BE2C (cell line): ENCODE results near the gene OR10T2.
"Not testable (repeated sequence)": the region's sequence is repeated elsewhere in the genome, so short reads cannot be mapped to it uniquely, and the experiment has no call there.

Source experiments
- DNase-seq: peaks from one replicate; pipeline ENCODE4 v3.0.0-alpha.2; 2020
- H3K27me3 ChIP-seq: fragments of 250-450 bp; sonication (Bioruptor Pico); 2 replicates; pipeline ENCODE4 v1.5.1; 2020; ENCODE audit warnings: mild to moderate bottlenecking
- H3K36me3 ChIP-seq: fragments of 250-450 bp; sonication (Bioruptor Pico); 2 replicates; pipeline ENCODE4 v1.5.1; 2020; ENCODE audit warnings: mild to moderate bottlenecking
- H3K4me1 ChIP-seq: fragments of 250-450 bp; sonication (Bioruptor Pico); 2 replicates; pipeline ENCODE4 v1.5.1; 2020
- H3K4me3 ChIP-seq: 2 replicates; pipeline ENCODE4 v1.5.1; 2011; ENCODE audit warnings: low read depth, low read length
- H3K9me3 ChIP-seq: fragments of 250-450 bp; sonication (Bioruptor Pico); 2 replicates; pipeline ENCODE4 v1.5.1; 2020
- TF ChIP-seq, protein P1 (sequence below): IDR thresholded peaks from 2 replicates; pipeline ENCODE4 v1.5.1; 2012; ENCODE audit warnings: mild to moderate bottlenecking, low read depth, low read length

Gene OR10T2

GRCh38 chr1:158393476-158393875, 5.8 kb downstream of the OR10T2 start:
- no peak for DNase-seq
- Histone ChIP-seq H3K4me1 (no peaks in the 10 kb centered on the region), H3K4me3 (no peak overlapping the region), H3K9me3 (no peaks in the 10 kb centered on the region), H3K36me3 (no peaks in the 10 kb centered on the region), H3K27me3 (no peaks in the 10 kb centered on the region)
- TF ChIP-seq, protein P1, sequence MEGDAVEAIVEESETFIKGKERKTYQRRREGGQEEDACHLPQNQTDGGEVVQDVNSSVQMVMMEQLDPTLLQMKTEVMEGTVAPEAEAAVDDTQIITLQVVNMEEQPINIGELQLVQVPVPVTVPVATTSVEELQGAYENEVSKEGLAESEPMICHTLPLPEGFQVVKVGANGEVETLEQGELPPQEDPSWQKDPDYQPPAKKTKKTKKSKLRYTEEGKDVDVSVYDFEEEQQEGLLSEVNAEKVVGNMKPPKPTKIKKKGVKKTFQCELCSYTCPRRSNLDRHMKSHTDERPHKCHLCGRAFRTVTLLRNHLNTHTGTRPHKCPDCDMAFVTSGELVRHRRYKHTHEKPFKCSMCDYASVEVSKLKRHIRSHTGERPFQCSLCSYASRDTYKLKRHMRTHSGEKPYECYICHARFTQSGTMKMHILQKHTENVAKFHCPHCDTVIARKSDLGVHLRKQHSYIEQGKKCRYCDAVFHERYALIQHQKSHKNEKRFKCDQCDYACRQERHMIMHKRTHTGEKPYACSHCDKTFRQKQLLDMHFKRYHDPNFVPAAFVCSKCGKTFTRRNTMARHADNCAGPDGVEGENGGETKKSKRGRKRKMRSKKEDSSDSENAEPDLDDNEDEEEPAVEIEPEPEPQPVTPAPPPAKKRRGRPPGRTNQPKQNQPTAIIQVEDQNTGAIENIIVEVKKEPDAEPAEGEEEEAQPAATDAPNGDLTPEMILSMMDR: no peak

DNA sequence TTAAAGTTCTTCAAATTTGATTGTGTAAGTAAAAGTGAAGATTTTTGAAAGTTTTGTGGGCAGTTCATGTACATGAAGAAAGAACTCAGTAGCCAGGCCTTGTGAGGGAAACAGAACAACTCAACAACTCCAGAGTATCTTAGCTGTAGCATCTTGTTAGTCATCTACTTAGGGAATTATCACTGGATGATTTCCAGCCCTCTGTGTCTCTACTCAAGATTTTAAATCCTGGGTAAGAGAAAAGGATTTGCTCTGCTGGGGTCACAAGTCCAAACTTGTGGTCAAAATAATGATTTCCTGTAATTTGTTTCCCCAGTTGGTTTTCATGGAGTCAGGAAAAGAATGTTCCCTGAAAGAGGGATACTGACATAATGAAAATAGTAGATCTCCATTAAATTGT, 8.2 kb downstream of the OR10T2 start:
- DNase-seq: no peak
- Histone ChIP-seq H3K9me3 (no peaks in the 10 kb centered on the region), H3K4me1 (no peaks in the 10 kb centered on the region), H3K27me3 (no peaks in the 10 kb centered on the region), H3K4me3 (no peak overlapping the region), H3K36me3 (no peaks in the 10 kb centered on the region)
- TF ChIP-seq, protein P1: no peak

DNA sequence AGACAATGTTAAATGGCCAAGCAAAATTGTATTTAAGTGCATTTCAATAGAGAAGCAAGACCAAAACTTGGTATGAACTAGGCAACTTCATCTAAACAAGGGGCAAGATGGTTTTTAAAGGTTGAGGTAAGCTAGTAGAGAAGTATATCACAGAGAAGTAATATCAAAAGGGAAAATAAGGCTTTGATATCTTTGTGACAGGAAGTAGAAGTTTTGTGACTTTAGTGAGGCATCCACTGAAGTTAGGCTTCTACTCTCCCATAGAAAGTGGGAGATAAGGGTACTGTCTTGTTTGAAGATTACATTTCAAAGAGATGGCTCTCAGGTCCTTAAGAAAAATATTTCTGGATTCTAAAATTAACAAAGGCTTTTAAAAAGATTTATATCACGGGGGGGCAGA, 8.9 kb downstream of the OR10T2 start:
- TF ChIP-seq, protein P1: no peak
- Histone ChIP-seq H3K36me3 (no peaks in the 10 kb centered on the region), H3K27me3 (no peaks in the 10 kb centered on the region), H3K4me3 (no peak overlapping the region), H3K4me1 (no peaks in the 10 kb centered on the region), H3K9me3 (no peaks in the 10 kb centered on the region)
- DNase-seq: no peak

DNA sequence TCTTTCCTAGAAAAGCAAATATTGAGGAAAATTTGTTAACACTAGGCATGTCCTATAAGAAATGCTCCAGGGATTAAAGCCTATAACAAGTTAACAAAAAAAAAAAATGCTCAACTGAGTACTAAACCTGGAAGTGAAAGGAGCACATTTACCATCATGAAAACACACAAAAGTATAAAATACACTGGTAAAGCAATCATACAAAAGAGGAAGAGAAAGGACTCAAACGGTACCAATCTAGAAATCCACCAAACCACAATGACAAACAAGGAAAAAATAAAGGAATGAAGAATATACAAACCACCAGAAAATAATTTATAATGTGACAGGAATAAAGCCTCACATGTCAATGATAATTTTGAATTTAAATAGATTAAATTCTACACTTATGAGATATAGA, 24.4 kb downstream of the OR10T2 start:
- DNase-seq: no peak
- no peaks in the 10 kb centered on the region for H3K27me3 ChIP-seq
- no peaks in the 10 kb centered on the region for H3K36me3 ChIP-seq
- H3K4me3 ChIP-seq: no peak overlapping the region
- H3K9me3 ChIP-seq: no peaks in the 10 kb centered on the region
- TF ChIP-seq, protein P1: no peak
- H3K4me1 ChIP-seq: no peaks in the 10 kb centered on the region

DNA sequence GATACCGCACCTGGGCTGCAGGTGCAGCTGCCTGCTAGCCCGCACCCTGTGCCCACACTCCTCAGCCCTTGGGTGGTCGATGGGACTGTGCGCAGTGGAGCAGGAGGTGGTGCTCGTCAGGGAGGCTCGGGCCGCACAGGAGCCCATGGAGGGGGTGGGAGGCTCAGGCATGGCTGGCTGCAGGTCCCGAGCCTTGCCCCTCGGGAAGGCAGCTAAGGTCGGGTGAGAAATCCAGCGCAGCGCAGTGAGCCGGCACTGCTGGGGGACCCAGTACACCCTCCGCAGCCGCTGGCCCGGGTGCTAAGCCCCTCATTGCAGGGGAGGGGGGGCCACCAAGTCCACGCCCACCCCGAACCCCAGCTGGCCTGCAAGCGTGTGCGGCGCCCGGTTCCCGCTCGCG, 25.2 kb downstream of the OR10T2 start:
- H3K36me3 ChIP-seq, H3K9me3 ChIP-seq, H3K4me3 ChIP-seq, H3K4me1 ChIP-seq, DNase-seq, H3K27me3 ChIP-seq: not testable (repeated sequence)

DNA sequence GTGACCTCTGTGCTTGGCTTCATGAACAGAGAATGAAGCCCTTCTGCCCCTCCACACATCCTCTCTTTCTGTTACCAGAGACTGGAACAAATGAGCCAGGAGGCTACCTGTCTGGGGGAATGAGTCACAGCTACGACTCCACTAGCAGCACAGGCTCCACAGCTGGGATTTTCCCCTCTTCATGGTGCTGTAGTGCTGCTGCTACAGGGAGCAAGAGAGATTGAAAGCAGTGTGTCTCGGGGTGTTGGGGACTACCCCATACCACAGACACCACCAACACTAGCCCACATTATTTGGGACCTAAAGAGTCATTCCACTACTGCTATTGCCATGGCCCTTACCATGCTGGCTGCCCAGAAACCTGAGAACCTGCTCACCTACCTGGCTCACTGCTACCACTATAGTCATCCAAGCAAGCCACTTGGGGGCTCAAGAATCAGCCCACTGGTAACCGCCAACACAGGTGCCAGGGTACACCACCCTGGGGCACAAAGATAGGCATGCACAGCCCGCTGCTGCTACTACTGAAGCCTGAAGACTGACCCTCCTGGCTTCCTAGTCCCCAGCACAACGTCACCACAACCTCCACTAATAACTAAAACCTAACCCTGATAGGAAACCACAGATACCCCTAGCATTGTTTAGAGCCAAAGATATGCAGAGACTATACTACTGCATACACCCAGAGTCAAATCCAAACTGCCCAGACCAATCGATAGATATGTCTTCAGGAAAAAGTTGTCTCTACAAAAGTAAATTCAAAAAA, 27.9 kb downstream of the OR10T2 start:
- Histone ChIP-seq H3K36me3 (no peaks in the 10 kb centered on the region), H3K27me3 (no peaks in the 10 kb centered on the region), H3K4me1 (no peaks in the 10 kb centered on the region), H3K4me3 (no peak overlapping the region), H3K9me3 (no peaks in the 10 kb centered on the region)
- TF ChIP-seq, protein P1: no peak
- no peak for DNase-seq
